HepG2 (cell line): ENCODE measurements around the gene ZNF618. TPM values are rescaled to one million over a fixed set of nuclear protein-coding genes. Genes with fewer than 3 reads are reported as not detected.
A peak's percentile ranks its signal among the peaks of the same experiment; 100 is the strongest.

ENCODE experiments used
- ATF7-NPFF ChIP-seq: sonication (generic); formaldehyde crosslinking; IDR thresholded peaks from 2 replicates; pipeline ENCODE4 v1.8.1; 2023; ENCODE audit warnings: mild to moderate bottlenecking, low read depth, missing genetic modification reagents, moderate library complexity
- EP300 ChIP-seq, 3 experiments: sonication (generic) in 1 of 3; formaldehyde crosslinking in 1 of 3; IDR thresholded peaks; 2 replicates each; pipeline versions ENCODE4 v1.5.1 to v1.6.1; 2011 to 2020; ENCODE audit warnings: low read depth in 2 of 3, low read length in 2 of 3, borderline replicate concordance in 1 of 3, improper control_type of control experiment in 1 of 3, mild to moderate bottlenecking in 1 of 3, missing genetic modification reagents in 1 of 3, moderate library complexity in 1 of 3
- ESRRA ChIP-seq: sonication (generic); formaldehyde crosslinking; IDR thresholded peaks from 2 replicates; pipeline ENCODE4 v1.5.1; 2020; ENCODE audit warnings: mild to moderate bottlenecking, low read depth, missing genetic modification reagents
- ISL2 ChIP-seq: sonication (generic); formaldehyde crosslinking; IDR thresholded peaks from 2 replicates; pipeline ENCODE4 v1.5.0; 2020; ENCODE audit warnings: missing genetic modification reagents
- ISX ChIP-seq: sonication (generic); formaldehyde crosslinking; conservative IDR thresholded peaks from 2 replicates; pipeline ENCODE4 v1.5.0; 2020; ENCODE audit warnings: missing genetic modification reagents
- KLF13 ChIP-seq: sonication (generic); formaldehyde crosslinking; IDR thresholded peaks from 2 replicates; pipeline ENCODE4 v1.4.0; 2020; ENCODE audit warnings: mild to moderate bottlenecking, missing genetic modification reagents
- MXD1 ChIP-seq: sonication (generic); formaldehyde crosslinking; IDR thresholded peaks from 2 replicates; pipeline ENCODE4 v1.4.0; 2020; ENCODE audit warnings: mild to moderate bottlenecking, missing genetic modification reagents
- NCOA1 ChIP-seq: sonication (generic); formaldehyde crosslinking; IDR thresholded peaks from 2 replicates; pipeline ENCODE4 v1.9.0; 2021; ENCODE audit warnings: missing genetic modification reagents
- NCOA2 ChIP-seq: sonication (generic); formaldehyde crosslinking; IDR thresholded peaks from 2 replicates; pipeline ENCODE4 v1.8.0; 2022; ENCODE audit warnings: inconsistent platforms
- POLR2AphosphoS5 ChIP-seq: IDR thresholded peaks from 2 replicates; pipeline ENCODE4 v1.6.1; 2012; ENCODE audit warnings: low read depth, low read length
- RBM39 ChIP-seq: fragments of 200-400 bp; formaldehyde crosslinking; IDR thresholded peaks from one replicate; pipeline ENCODE4 v1.6.1; 2018; ENCODE audit warnings: antibody characterized with exemption, mild to moderate bottlenecking, low read depth, low read length; ENCODE audit not compliant: poor library complexity, severe bottlenecking
- SRSF9 ChIP-seq: fragments of 200-400 bp; formaldehyde crosslinking; IDR thresholded peaks from 2 replicates; pipeline ENCODE4 v1.6.1; 2018; ENCODE audit warnings: borderline replicate concordance, mild to moderate bottlenecking, low read depth, low read length; ENCODE audit not compliant: insufficient read depth, poor library complexity, severe bottlenecking
- THAP8 ChIP-seq: sonication (generic); formaldehyde crosslinking; IDR thresholded peaks from 2 replicates; pipeline ENCODE4 v1.5.1; 2020; ENCODE audit warnings: missing genetic modification reagents, mild to moderate bottlenecking, borderline replicate concordance
- TSC22D2 ChIP-seq: sonication (generic); formaldehyde crosslinking; IDR thresholded peaks from 2 replicates; pipeline ENCODE4 v1.5.1; 2020; ENCODE audit warnings: missing genetic modification reagents, mild to moderate bottlenecking, borderline replicate concordance
- YEATS2 ChIP-seq: sonication (generic); formaldehyde crosslinking; IDR thresholded peaks from 2 replicates; pipeline ENCODE4 v1.4.0; 2020; ENCODE audit warnings: missing genetic modification reagents, borderline replicate concordance
- ZKSCAN1 ChIP-seq: fragments of 150-350 bp; IDR thresholded peaks from 2 replicates; pipeline ENCODE4 v1.6.1; 2014; ENCODE audit warnings: low read length
- ZKSCAN8 ChIP-seq: IDR thresholded peaks from 2 replicates; pipeline ENCODE4 v1.6.1; 2016; ENCODE audit warnings: borderline replicate concordance, missing genetic modification reagents, missing compliant biosample characterization
- ZNF180 ChIP-seq: sonication (generic); formaldehyde crosslinking; IDR thresholded peaks from 2 replicates; pipeline ENCODE4 v1.4.0; 2020; ENCODE audit warnings: low read depth, missing genetic modification reagents, borderline replicate concordance
- ZNF235 ChIP-seq: sonication (generic); formaldehyde crosslinking; IDR thresholded peaks from 2 replicates; pipeline ENCODE4 v1.8.1; 2023; ENCODE audit warnings: mild to moderate bottlenecking, missing genetic modification reagents, borderline replicate concordance
- ZNF275 ChIP-seq: sonication (generic); formaldehyde crosslinking; IDR thresholded peaks from 2 replicates; pipeline ENCODE4 v1.8.0; 2022; ENCODE audit warnings: missing genetic modification reagents, mild to moderate bottlenecking, inconsistent platforms, borderline replicate concordance
- ZNF574 ChIP-seq: sonication (generic); formaldehyde crosslinking; IDR thresholded peaks from 2 replicates; pipeline ENCODE4 v1.4.0; 2020; ENCODE audit warnings: missing genetic modification reagents
- ZNF580 ChIP-seq: IDR thresholded peaks from 2 replicates; pipeline ENCODE4 v1.6.1; 2016; ENCODE audit warnings: low read depth, borderline replicate concordance
- ZNF672 ChIP-seq: sonication (generic); formaldehyde crosslinking; IDR thresholded peaks from 2 replicates; pipeline ENCODE4 v1.8.1; 2022; ENCODE audit warnings: missing genetic modification reagents
- ZSCAN31 ChIP-seq: sonication (generic); formaldehyde crosslinking; IDR thresholded peaks from 2 replicates; pipeline ENCODE4 v1.5.0; 2020; ENCODE audit warnings: low read depth, mild to moderate bottlenecking, missing genetic modification reagents
- polyA plus RNA-seq, 8 experiments: library from polyadenylated mRNA; depleted of rRNA in 3 of 8; stranded (reverse) in 7 of 8; unstranded in 1 of 8; fragments of >200 nt; fragmentation: Illumina TruSeq in 4 of 8; extraction: Trizol in 4 of 8; gene quantifications; 2 replicates each; pipeline versions ENCODE4 v1.2.1 to v1.2.3, GENCODE V29; 2011 to 2016; ENCODE audit warnings: low read depth in 4 of 8, missing spikeins in 1 of 8, mixed read lengths in 1 of 8; ENCODE audit not compliant: insufficient read depth in 1 of 8
- total RNA-seq, 5 experiments: library from RNA; depleted of rRNA; stranded (reverse); fragments of >200 nt; fragmentation: Illumina TruSeq; extraction: Trizol; gene quantifications; 2 replicates each; pipeline ENCODE4 v1.2.3, GENCODE V29; 2016; ENCODE audit warnings: low read depth in 1 of 5

The ZNF618 gene
- total and polyA plus RNA-seq, 2 of the 13 experiments (the other 11 are each of a cell fraction or from before 2014, with no cell fraction given): 0.07 TPM

- TF ChIP-seq ZNF574 (CRISPR knock-in tag): peak; percentile 75
- TF ChIP-seq ISX (CRISPR knock-in tag): no peak
- TF ChIP-seq THAP8: no peak
- TF ChIP-seq POLR2AphosphoS5: no peak; the same call in 1 of the 2 replicates
- TF ChIP-seq ZNF275 (CRISPR knock-in tag): no peak
- no peak for TF ChIP-seq ZKSCAN1
- no peak for TF ChIP-seq ATF7-NPFF (CRISPR knock-in tag)
- TF ChIP-seq NCOA1 (CRISPR knock-in tag): peak; percentile 83; the same call in 1 of the 2 replicates
- TF ChIP-seq NCOA2: peak; percentile 97
- no peak for TF ChIP-seq YEATS2 (CRISPR knock-in tag)
- no peak for TF ChIP-seq ZNF235 (CRISPR knock-in tag)
- TF ChIP-seq ZKSCAN8 (CRISPR knock-in tag): peak; percentile 84; the same call in 1 of the 2 replicates
- no peak for TF ChIP-seq KLF13
- no peak for TF ChIP-seq SRSF9
- no peak for TF ChIP-seq MXD1 (CRISPR knock-in tag)
- no peak for TF ChIP-seq ZSCAN31
- peak; percentile 59 for TF ChIP-seq ISL2
- peak; percentile 77 to 98; a peak in 3 of 4 replicates for TF ChIP-seq EP300 (IDR thresholded peaks at IDR 0.05; ENCODE audit: low read depth in 2 of 2, low read length in 2 of 2)
- TF ChIP-seq EP300 (CRISPR knock-in tag; IDR thresholded peaks at IDR 0.05; ENCODE audit: borderline replicate concordance): peak; percentile 87
- peak; percentile 52 for TF ChIP-seq RBM39
- TF ChIP-seq ESRRA (CRISPR knock-in tag): no peak; the same call in 1 of the 2 replicates
- TF ChIP-seq ZNF672 (CRISPR knock-in tag): no peak
- TF ChIP-seq ZNF580 (CRISPR knock-in tag): no peak; the same call in 1 of the 2 replicates
- no peak for TF ChIP-seq ZNF180 (CRISPR knock-in tag)
- TF ChIP-seq TSC22D2 (CRISPR knock-in tag): no peak
Measured at GRCh38 chr9:114080773-114081440, 204.8 kb downstream of the ZNF618 start (continued).
